Measurements from ENCODE around the gene FAM219A. TPM values are rescaled to one million over a fixed set of nuclear protein-coding genes. Genes with fewer than 3 reads are reported as not detected.
"Not testable (repeated sequence)": the region's sequence is repeated elsewhere in the genome, so short reads cannot be mapped to it uniquely, and the experiment has no call there.

FAM219A gene
- total RNA-seq, 1 donor from 2014 or later, result 221 TPM

- peaks cover 11% of the 10 kb centered on the region for H3K4me1 Mint-ChIP-seq (ENCODE audit: low read depth, unreplicated experiment)
- TF ChIP-seq CTCF (IDR thresholded peaks at IDR 0.05; ENCODE audit: partially characterized antibody, unreplicated experiment), result no peak
- DNase-seq, result no peak
- H3K36me3 Mint-ChIP-seq (ENCODE audit: unreplicated experiment), result no peaks in the 10 kb centered on the region
- H3K27me3 Mint-ChIP-seq (ENCODE audit: unreplicated experiment), result no peaks in the 10 kb centered on the region
- H3K27ac Mint-ChIP-seq (ENCODE audit: unreplicated experiment), result no peak overlapping the region
- no peak overlapping the region for H3K4me3 Mint-ChIP-seq (ENCODE audit: unreplicated experiment)
- no peaks in the 10 kb centered on the region for H3K9me3 Mint-ChIP-seq (ENCODE audit: unreplicated experiment)
Measured at GRCh38 chr9:34486572-34486971, 28.2 kb upstream of the FAM219A start.

- no peak for DNase-seq
- Mint-ChIP-seq H3K9me3 (ENCODE audit: unreplicated experiment) (no peaks in the 10 kb centered on the region), H3K4me1 (ENCODE audit: low read depth, unreplicated experiment) (peaks cover 7% of the 10 kb centered on the region), H3K27me3 (ENCODE audit: unreplicated experiment) (peaks cover 1% of the 10 kb centered on the region), H3K36me3 (ENCODE audit: unreplicated experiment) (no peaks in the 10 kb centered on the region), H3K27ac (ENCODE audit: unreplicated experiment) (no peak overlapping the region), H3K4me3 (ENCODE audit: unreplicated experiment) (no peak overlapping the region)
- TF ChIP-seq CTCF (IDR thresholded peaks at IDR 0.05; ENCODE audit: partially characterized antibody, unreplicated experiment), result no peak
Measured at GRCh38 chr9:34485822-34486221, 27.5 kb upstream of the FAM219A start.

DNA sequence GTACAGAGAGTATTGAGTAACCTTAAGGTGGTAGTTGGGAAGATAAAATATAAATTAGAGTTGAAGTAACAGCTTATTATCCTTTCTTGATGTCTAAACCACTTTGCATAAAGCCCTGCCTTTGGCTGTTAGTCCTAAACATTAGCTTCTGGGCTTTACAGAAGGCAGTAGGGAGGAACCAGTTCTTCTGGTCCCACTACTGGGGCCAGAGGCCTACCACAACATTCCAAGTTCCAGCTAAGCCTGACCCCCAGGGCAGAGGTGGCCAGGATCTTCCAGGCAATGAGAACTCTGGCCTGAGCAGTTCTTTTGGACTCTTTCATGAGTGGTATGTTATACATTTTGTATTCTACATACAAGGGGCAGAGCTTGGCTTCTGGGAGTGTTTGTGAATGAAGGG lies 26.3 kb upstream of the FAM219A start:
- H3K27ac Mint-ChIP-seq (ENCODE audit: unreplicated experiment), result no peak overlapping the region
- TF ChIP-seq CTCF (IDR thresholded peaks at IDR 0.05; ENCODE audit: partially characterized antibody, unreplicated experiment), result no peak

DNA sequence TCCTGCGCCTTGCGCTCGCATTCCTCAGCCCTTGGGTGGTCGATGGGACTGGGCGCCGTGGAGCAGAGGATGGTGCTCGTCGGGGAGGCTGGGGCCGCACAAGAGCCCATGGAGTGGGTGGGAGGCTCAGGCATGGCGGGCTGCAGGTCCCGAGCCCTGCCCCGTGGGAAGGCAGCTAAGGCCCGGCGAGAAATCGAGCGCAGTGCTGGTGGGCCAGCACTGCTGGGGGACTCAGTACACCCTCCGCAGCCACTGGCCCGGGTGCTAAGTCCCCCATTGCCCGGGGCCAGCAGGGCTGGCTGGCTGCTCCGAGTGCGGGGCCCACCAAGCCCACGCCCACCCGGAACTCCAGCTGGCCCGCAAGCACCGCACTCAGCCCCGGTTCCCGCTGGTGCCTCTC lies 24.4 kb upstream of the FAM219A start:
- not testable (repeated sequence) for H3K27me3 Mint-ChIP-seq (ENCODE audit: unreplicated experiment); H3K9me3 Mint-ChIP-seq (ENCODE audit: unreplicated experiment); H3K4me3 Mint-ChIP-seq (ENCODE audit: unreplicated experiment)

More for the DNA sequence above, 26.3 kb upstream of the FAM219A start:
- Mint-ChIP-seq H3K27me3 (ENCODE audit: unreplicated experiment) (peaks cover 4% of the 10 kb centered on the region), H3K4me3 (ENCODE audit: unreplicated experiment) (no peak overlapping the region), H3K9me3 (ENCODE audit: unreplicated experiment) (no peaks in the 10 kb centered on the region), H3K4me1 (ENCODE audit: low read depth, unreplicated experiment) (peaks cover 4% of the 10 kb centered on the region), H3K36me3 (ENCODE audit: unreplicated experiment) (no peaks in the 10 kb centered on the region)
- DNase-seq, result no peak

GRCh38 chr9:34481620-34482019 lies 23.2 kb upstream of the FAM219A start:
- peaks cover 18% of the 10 kb centered on the region for H3K4me1 Mint-ChIP-seq (ENCODE audit: low read depth, unreplicated experiment)
- not testable (repeated sequence) for H3K27ac Mint-ChIP-seq (ENCODE audit: unreplicated experiment); H3K4me3 Mint-ChIP-seq (ENCODE audit: unreplicated experiment); H3K36me3 Mint-ChIP-seq (ENCODE audit: unreplicated experiment); H3K9me3 Mint-ChIP-seq (ENCODE audit: unreplicated experiment); DNase-seq
- peaks cover 11% of the 10 kb centered on the region for H3K27me3 Mint-ChIP-seq (ENCODE audit: unreplicated experiment)

More for the DNA sequence above, 24.4 kb upstream of the FAM219A start:
- H3K36me3 Mint-ChIP-seq (ENCODE audit: unreplicated experiment); H3K27ac Mint-ChIP-seq (ENCODE audit: unreplicated experiment); DNase-seq: not testable (repeated sequence)
- peaks cover 13% of the 10 kb centered on the region for H3K4me1 Mint-ChIP-seq (ENCODE audit: low read depth, unreplicated experiment)

GRCh38 chr9:34479431-34479866 lies 21.1 kb upstream of the FAM219A start:
- TF ChIP-seq CTCF (IDR thresholded peaks at IDR 0.05; ENCODE audit: partially characterized antibody, unreplicated experiment), result no peak
- H3K9me3 Mint-ChIP-seq (ENCODE audit: unreplicated experiment), result peaks cover 7% of the 10 kb centered on the region

More at GRCh38 chr9:34479431-34479866, 21.1 kb upstream of the FAM219A start:
- Mint-ChIP-seq H3K4me1 (ENCODE audit: low read depth, unreplicated experiment) (peaks cover 32% of the 10 kb centered on the region), H3K27me3 (ENCODE audit: unreplicated experiment) (peaks cover 13% of the 10 kb centered on the region), H3K27ac (ENCODE audit: unreplicated experiment) (no peak overlapping the region), H3K36me3 (ENCODE audit: unreplicated experiment) (no peaks in the 10 kb centered on the region), H3K4me3 (ENCODE audit: unreplicated experiment) (no peak overlapping the region)
- DNase-seq, result no peak
